Measurements from ENCODE around the gene P2RX6. TPM values are rescaled to one million over a fixed set of nuclear protein-coding genes. Genes with fewer than 3 reads are reported as not detected.

The P2RX6 gene
- total and polyA plus RNA-seq, 9 of the 15 experiments (the other 6 are each of a cell fraction or from before 2014, with no cell fraction given), result 0.01 to 3.9 (median 1.5) TPM; not detected in 1

DNA sequence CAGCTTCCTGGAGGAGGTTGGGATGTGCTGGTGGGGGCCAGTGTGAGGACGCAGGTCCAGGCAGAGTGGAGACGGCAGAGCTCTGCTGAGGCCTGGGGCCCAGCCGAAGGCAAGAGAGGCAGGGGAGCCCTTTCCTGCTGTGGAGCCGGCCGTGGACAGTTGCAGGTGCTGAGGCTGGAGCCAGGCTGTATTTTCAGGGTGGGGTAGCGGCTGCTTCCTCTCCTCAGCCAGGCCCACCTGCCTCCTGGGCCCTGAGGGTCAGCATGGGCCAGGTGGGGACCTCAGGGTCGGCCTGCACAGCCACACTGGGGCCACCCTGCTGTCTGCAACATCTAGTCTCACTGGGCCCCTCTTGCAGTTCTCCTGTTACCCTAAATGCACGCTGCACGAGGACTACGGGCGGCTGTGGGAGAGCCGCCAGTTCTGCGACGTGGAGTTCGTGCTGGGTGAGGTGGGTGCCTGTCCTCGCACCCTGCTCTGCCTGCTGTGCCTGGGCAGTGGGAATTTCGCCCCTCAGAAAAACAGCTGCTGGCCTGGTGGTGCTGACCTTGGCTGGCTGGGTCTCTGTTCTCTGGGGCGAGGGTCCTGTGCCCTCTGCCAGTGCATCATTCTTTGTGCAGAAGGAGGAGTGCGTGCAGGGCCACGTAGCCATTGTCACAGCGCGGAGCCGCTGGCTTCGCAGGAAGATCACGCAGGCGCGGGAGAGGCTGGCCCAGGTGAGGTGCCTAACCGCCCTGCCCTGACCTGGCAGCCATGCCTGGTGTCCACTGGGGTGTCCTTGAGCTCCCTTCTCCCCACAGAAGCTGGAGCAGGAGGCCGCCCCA is 21.4 kb upstream of the P2RX6 start:
- H3K4me2 ChIP-seq (ENCODE audit: insufficient read depth, low read length), result no peak overlapping the region
- peaks cover 95% of the 10 kb centered on the region; the same call in 2 of the 3 replicates for H3K36me3 ChIP-seq (ENCODE audit: control insufficient read depth, insufficient read depth, low read length)
- 92% methylated on average over 29 of the region's 29 CpGs for WGBS (ENCODE audit: insufficient coverage, low coverage, missing lambda C conversion rate)
- peaks cover 31% of the 10 kb centered on the region; the same call in 1 of the 2 replicates for H4K20me1 ChIP-seq (replicated peaks; ENCODE audit: control insufficient read depth, insufficient read depth, low read length)
- ChIA-PET CTCF (ENCODE audit: low intra/inter-chr PET ratio) (no interaction called here), POLR2A (interaction anchor here (0.6 to 17.9 kb wide), 7 partner anchors 9 to 111 kb away, joined by 4 to 451 read pairs (median 5); partner anchors contain the start of genes AIFM3, LZTR1, P2RX6 and THAP7)
- DNase-seq (ENCODE audit: extremely low read depth in 1 of 4, low spot score in 3 of 4), result no peak
- intact Hi-C loops (cut with micrococcal nuclease) (no loop called here), in situ Hi-C loops (cut with MboI) (no loop called here)
- BruUV-seq (replicated peaks), result no TSS peak
- H3K4me1 ChIP-seq (replicated peaks in 1 of 2; ENCODE audit: control insufficient read depth in 2 of 2, insufficient read depth in 2 of 2, low read length in 2 of 2), result peaks cover 0 to 80% of the 10 kb centered on the region in 2 experiments; a peak in 2 of 5 replicates
- H3K79me2 ChIP-seq (ENCODE audit: control insufficient read depth, insufficient read depth, low read length), result no peaks in the 10 kb centered on the region
- no peaks in the 10 kb centered on the region for H3K27me3 ChIP-seq (ENCODE audit: control insufficient read depth in 2 of 2, insufficient read depth in 2 of 2, low read length in 2 of 2)
- H3K9me3 ChIP-seq (replicated peaks; ENCODE audit: control insufficient read depth, insufficient read depth, low read depth, low read length), result no peaks in the 10 kb centered on the region
- H3K9me1 ChIP-seq (ENCODE audit: control insufficient read depth, insufficient read depth, low read length), result peaks cover 7% of the 10 kb centered on the region
- no peak overlapping the region for H3K27ac ChIP-seq (ENCODE audit: extremely low read depth, low read depth, low read length)
- FAIRE-seq, result no peak
- H3K9ac ChIP-seq (ENCODE audit: insufficient read depth in 1 of 2, low read depth in 2 of 2, low read length in 2 of 2), result peak overlapping the region in 1 of 2 experiments; percentile 15; a peak in 2 of 4 replicates
- H3K4me3 ChIP-seq, result no peak overlapping the region
- no peak overlapping the region for H2AFZ ChIP-seq (ENCODE audit: low read depth, low read length)
- no peak for ATAC-seq
- TF ChIP-seq BACH1 (tag; IDR thresholded peaks at IDR 0.05) (no peak), SETDB1 (IDR thresholded peaks at IDR 0.05; ENCODE audit: low read length) (no peak), TCF15 (CRISPR knock-in tag; IDR thresholded peaks at IDR 0.05) (no peak), KDM5B (IDR thresholded peaks at IDR 0.05; ENCODE audit: insufficient replicate concordance, low read depth, low read length) (peak; percentile 31), SREBF2 (CRISPR knock-in tag; IDR thresholded peaks at IDR 0.05) (no peak), ZFP1 (CRISPR knock-in tag; IDR thresholded peaks at IDR 0.05) (0 out of 2 replicates have a peak, but pooled peaks have one; percentile 24), MECOM (CRISPR knock-in tag; IDR thresholded peaks at IDR 0.05) (no peak), SMAD4 (CRISPR knock-in tag; conservative IDR thresholded peaks at IDR 0.05) (no peak), ZBTB11 (CRISPR knock-in tag; IDR thresholded peaks at IDR 0.05) (0 out of 6 replicates have a peak, but pooled peaks of 1 of the 3 experiments have one; percentile 3), MTF1 (CRISPR knock-in tag; IDR thresholded peaks at IDR 0.05; ENCODE audit: borderline replicate concordance) (0 out of 2 replicates have a peak, but pooled peaks have one; percentile 57), HBP1 (CRISPR knock-in tag; IDR thresholded peaks at IDR 0.05) (0 out of 2 replicates have a peak, but pooled peaks have one; percentile 7)
- TF ChIP-seq, protein P1, sequence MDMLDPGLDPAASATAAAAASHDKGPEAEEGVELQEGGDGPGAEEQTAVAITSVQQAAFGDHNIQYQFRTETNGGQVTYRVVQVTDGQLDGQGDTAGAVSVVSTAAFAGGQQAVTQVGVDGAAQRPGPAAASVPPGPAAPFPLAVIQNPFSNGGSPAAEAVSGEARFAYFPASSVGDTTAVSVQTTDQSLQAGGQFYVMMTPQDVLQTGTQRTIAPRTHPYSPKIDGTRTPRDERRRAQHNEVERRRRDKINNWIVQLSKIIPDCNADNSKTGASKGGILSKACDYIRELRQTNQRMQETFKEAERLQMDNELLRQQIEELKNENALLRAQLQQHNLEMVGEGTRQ (CRISPR knock-in tag; IDR thresholded peaks at IDR 0.05), result no peak

Data from K562 (cell line).